SK-N-SH treated with all-trans-retinoic acid at 6 μM for 48 hours (cell line): ENCODE results near the gene DAW1.

ENCODE experiments used
- ATAC-seq: fragments of 200-7000 bp; cut with Tn5 transposase; 3 replicates; pipeline ENCODE4 v1.9.1; 2020; ENCODE audit warnings: mild to moderate bottlenecking, moderate library complexity
- ARNTL ChIP-seq: fragments of 450-650 bp; formaldehyde crosslinking; IDR thresholded peaks from 2 replicates; pipeline ENCODE4 v1.5.0; 2020; ENCODE audit warnings: low read depth, mild to moderate bottlenecking, moderate library complexity, borderline replicate concordance
- BACH2 ChIP-seq: fragments of 250-450 bp; sonication (Bioruptor Pico); IDR thresholded peaks from 2 replicates; pipeline ENCODE4 v1.9.0; 2021; ENCODE audit warnings: mild to moderate bottlenecking, borderline replicate concordance
- CREB5 ChIP-seq: fragments of 250-450 bp; sonication (Bioruptor Pico); IDR thresholded peaks from 2 replicates; pipeline ENCODE4 v1.5.1; 2020; ENCODE audit warnings: low read depth, mild to moderate bottlenecking, moderate library complexity
- CSDC2 ChIP-seq: fragments of 250-450 bp; sonication (Bioruptor Pico); IDR thresholded peaks from 2 replicates; pipeline ENCODE4 v1.5.0; 2020; ENCODE audit warnings: mild to moderate bottlenecking, moderate library complexity
- CSRNP3 ChIP-seq: fragments of 250-450 bp; sonication (Bioruptor Pico); IDR thresholded peaks from 2 replicates; pipeline ENCODE4 v1.5.1; 2021; ENCODE audit warnings: mild to moderate bottlenecking, moderate library complexity
- ESRRG ChIP-seq: fragments of 250-450 bp; sonication (Bioruptor Pico); IDR thresholded peaks from 2 replicates; pipeline ENCODE4 v1.6.1; 2021; ENCODE audit warnings: mild to moderate bottlenecking
- GLIS3 ChIP-seq: fragments of 250-450 bp; sonication (Bioruptor Pico); IDR thresholded peaks from 2 replicates; pipeline ENCODE4 v1.5.0; 2020; ENCODE audit warnings: mild to moderate bottlenecking, moderate library complexity
- ISL1 ChIP-seq: fragments of 250-450 bp; sonication (Bioruptor Pico); IDR thresholded peaks from 2 replicates; pipeline ENCODE4 v2.1.2; 2022; ENCODE audit warnings: mild to moderate bottlenecking, moderate library complexity
- OSR1 ChIP-seq: fragments of 250-450 bp; sonication (Bioruptor Pico); IDR thresholded peaks from 2 replicates; pipeline ENCODE4 v1.8.0; 2022; ENCODE audit warnings: moderate library complexity, mild to moderate bottlenecking, inconsistent platforms
- PATZ1 ChIP-seq: fragments of 250-450 bp; sonication (Bioruptor Pico); IDR thresholded peaks from 2 replicates; pipeline ENCODE4 v1.8.0; 2020; ENCODE audit warnings: mild to moderate bottlenecking, moderate library complexity, borderline replicate concordance
- POU6F1 ChIP-seq: fragments of 250-450 bp; sonication (Bioruptor Pico); IDR thresholded peaks from 2 replicates; pipeline ENCODE4 v1.8.0; 2021; ENCODE audit warnings: low read depth, mild to moderate bottlenecking, moderate library complexity, borderline replicate concordance
- PPARA ChIP-seq: fragments of 250-450 bp; sonication (Bioruptor Pico); IDR thresholded peaks from 2 replicates; pipeline ENCODE4 v1.5.0; 2020; ENCODE audit warnings: mild to moderate bottlenecking, borderline replicate concordance
- SNAI2 ChIP-seq: fragments of 250-450 bp; sonication (Bioruptor Pico); IDR thresholded peaks from 2 replicates; pipeline ENCODE4 v1.5.0; 2020; ENCODE audit warnings: mild to moderate bottlenecking, moderate library complexity
- TCF4 ChIP-seq: fragments of 250-450 bp; sonication (Bioruptor Pico); IDR thresholded peaks from 2 replicates; pipeline ENCODE4 v1.8.0; 2021; ENCODE audit warnings: mild to moderate bottlenecking, moderate library complexity, borderline replicate concordance
- TOX ChIP-seq: fragments of 250-450 bp; sonication (Bioruptor Pico); IDR thresholded peaks from 2 replicates; pipeline ENCODE4 v1.8.0; 2021; ENCODE audit warnings: mild to moderate bottlenecking, moderate library complexity, borderline replicate concordance
- TSHZ2 ChIP-seq: fragments of 250-450 bp; sonication (Bioruptor Pico); IDR thresholded peaks from 2 replicates; pipeline ENCODE4 v1.5.0; 2020; ENCODE audit warnings: mild to moderate bottlenecking, moderate library complexity
- ZC3H10 ChIP-seq: fragments of 250-450 bp; sonication (Bioruptor Pico); IDR thresholded peaks from 2 replicates; pipeline ENCODE4 v1.5.1; 2021; ENCODE audit warnings: mild to moderate bottlenecking, moderate library complexity
- ZFP30 ChIP-seq: fragments of 450-650 bp; formaldehyde crosslinking; IDR thresholded peaks from 2 replicates; pipeline ENCODE4 v1.5.0; 2022; ENCODE audit warnings: mild to moderate bottlenecking, moderate library complexity
- ZNF565 ChIP-seq: fragments of 450-650 bp; formaldehyde crosslinking; conservative IDR thresholded peaks from 2 replicates; pipeline ENCODE4 v1.5.0; 2020; ENCODE audit warnings: low read depth, mild to moderate bottlenecking, moderate library complexity
- ZNF70 ChIP-seq: fragments of 450-650 bp; formaldehyde crosslinking; IDR thresholded peaks from 2 replicates; pipeline ENCODE4 v1.5.0; 2020; ENCODE audit warnings: mild to moderate bottlenecking, moderate library complexity
- ZNF8 ChIP-seq: fragments of 450-650 bp; formaldehyde crosslinking; IDR thresholded peaks from 2 replicates; pipeline ENCODE4 v1.5.0; 2020; ENCODE audit warnings: mild to moderate bottlenecking, moderate library complexity

DAW1 gene

DNA sequence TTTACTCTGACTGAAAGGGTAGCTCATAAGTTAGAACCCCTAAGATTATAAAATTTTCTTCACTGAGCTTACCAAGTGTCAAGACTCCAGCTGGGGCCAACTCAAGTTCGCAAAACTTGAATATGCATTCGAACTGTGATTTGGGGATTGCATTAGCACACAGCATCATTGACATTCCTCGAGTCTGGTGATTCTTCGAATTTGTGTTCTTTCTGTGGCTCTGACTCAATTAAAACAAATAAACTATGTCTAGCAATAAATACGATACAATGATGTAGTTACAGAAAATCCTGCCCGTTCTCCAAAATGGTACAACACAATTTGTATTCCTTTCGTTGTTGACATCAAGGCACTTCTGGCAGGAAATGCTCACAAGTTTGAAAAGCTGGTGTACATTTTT is 46.7 kb upstream of the DAW1 start:
- no peak for TF ChIP-seq ZFP30 (CRISPR knock-in tag)
- TF ChIP-seq POU6F1, result no peak
- no peak for TF ChIP-seq ESRRG (CRISPR knock-in tag)
- no peak for TF ChIP-seq CREB5 (CRISPR knock-in tag)
- no peak for TF ChIP-seq CSRNP3 (CRISPR knock-in tag)
- TF ChIP-seq GLIS3 (CRISPR knock-in tag), result no peak
- no peak for TF ChIP-seq ISL1 (CRISPR knock-in tag)
- no peak for TF ChIP-seq PATZ1 (CRISPR knock-in tag)
- TF ChIP-seq OSR1, result no peak
- TF ChIP-seq TSHZ2 (CRISPR knock-in tag), result no peak
- TF ChIP-seq TOX (CRISPR knock-in tag), result no peak
- no peak for TF ChIP-seq ZC3H10 (CRISPR knock-in tag)
- TF ChIP-seq ZNF70, result no peak
- no peak for TF ChIP-seq ZNF8 (CRISPR knock-in tag)
- TF ChIP-seq ARNTL (CRISPR knock-in tag), result no peak

DNA sequence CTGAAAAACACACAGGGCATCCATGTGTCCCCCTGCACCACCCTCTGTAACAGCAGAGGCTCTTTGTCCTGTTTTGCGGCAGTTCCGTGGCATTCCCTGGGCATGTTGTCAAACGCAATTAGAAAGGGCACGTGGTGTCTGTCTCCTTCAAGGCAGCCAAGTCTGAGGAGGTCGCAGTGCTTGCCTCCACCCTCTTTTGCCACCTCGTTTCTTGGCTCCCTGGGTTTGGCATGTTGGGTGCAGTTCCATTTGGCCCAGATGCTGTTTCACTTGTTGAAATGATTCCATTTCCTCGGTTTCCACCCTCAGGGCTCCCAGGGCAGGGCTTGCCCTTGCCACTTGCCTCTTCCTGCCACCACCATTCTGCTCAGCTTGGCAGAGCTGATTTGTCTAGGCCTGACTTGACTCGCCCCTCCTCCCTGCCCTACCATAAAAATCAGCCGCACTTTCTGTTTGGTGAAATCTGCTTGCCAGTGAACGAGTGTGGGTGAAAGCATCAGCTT is 45.4 kb upstream of the DAW1 start:
- ATAC-seq, result no peak
- TF ChIP-seq ESRRG (CRISPR knock-in tag) (no peak), ZNF565 (CRISPR knock-in tag) (no peak), TCF4 (no peak), PPARA (CRISPR knock-in tag) (no peak), ZNF70 (no peak), BACH2 (CRISPR knock-in tag) (no peak), GLIS3 (CRISPR knock-in tag) (no peak), SNAI2 (CRISPR knock-in tag) (no peak), ISL1 (CRISPR knock-in tag) (no peak)
- TF ChIP-seq, all 23 proteins: peak for 0

More for the DNA sequence above, 46.7 kb upstream of the DAW1 start:
- no peak for ATAC-seq

DNA sequence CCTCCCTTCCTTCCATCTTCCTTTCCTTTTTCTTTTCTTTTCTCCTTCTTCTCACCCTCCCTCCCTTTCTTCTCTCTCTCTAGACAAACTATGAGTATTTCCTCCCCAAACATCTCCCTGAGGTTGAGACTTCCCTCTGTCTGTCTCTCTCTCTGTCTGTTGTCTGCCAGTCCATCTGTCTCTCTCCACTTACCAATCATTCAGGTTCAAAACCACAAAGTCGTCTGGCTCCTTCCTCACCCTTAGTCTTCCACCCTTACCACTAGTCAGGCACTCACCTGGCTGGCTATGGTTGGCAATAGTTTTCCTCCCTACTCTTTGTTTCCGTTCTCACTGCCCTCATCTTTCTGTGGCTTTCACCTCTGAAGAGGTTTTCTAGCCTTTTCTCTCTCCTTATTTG is 44.9 kb upstream of the DAW1 start:
- ATAC-seq, result no peak
- TF ChIP-seq ZNF565 (CRISPR knock-in tag) (no peak), TSHZ2 (CRISPR knock-in tag) (no peak), CSRNP3 (CRISPR knock-in tag) (no peak), CSDC2 (CRISPR knock-in tag) (no peak), ESRRG (CRISPR knock-in tag) (no peak), TOX (CRISPR knock-in tag) (no peak), ARNTL (CRISPR knock-in tag) (no peak), PATZ1 (CRISPR knock-in tag) (no peak)
